Body of pancreas (tissue), 4 donors: ENCODE measurements around the gene TRIML1. TPM values are rescaled to one million over a fixed set of nuclear protein-coding genes. Genes with fewer than 3 reads are reported as not detected.

Experiments used
- ATAC-seq: fragments of 150-250 bp; one replicate; pipeline ENCODE4 v1.9.1; 2016
- DNase-seq, 4 donors: peaks; one replicate each; pipeline ENCODE4 v3.0.0-alpha.2; 2019
- H3K27ac ChIP-seq, 4 donors: fragments of 200-600 bp; sonication (generic); 1 replicate in 3 of 4; 2 replicates in 1 of 4; pipeline versions ENCODE4 v1.5.1 to v1.6.1; 2016 to 2019; ENCODE audit warnings: mild to moderate bottlenecking in 1 of 4, mixed read lengths in 1 of 4, moderate library complexity in 1 of 4
- H3K27me3 ChIP-seq, 2 donors: fragments of 200-600 bp; sonication (generic); one replicate each; pipeline ENCODE4 v1.6.0; 2016; ENCODE audit warnings: mild to moderate bottlenecking in 1 of 2
- H3K36me3 ChIP-seq, 2 donors: fragments of 200-600 bp; sonication (generic); replicated peaks in 1 of 2; 2 replicates each; pipeline ENCODE4 v1.5.1; 2016; ENCODE audit warnings: low read depth in 2 of 2; ENCODE audit not compliant: insufficient read depth in 1 of 2
- H3K4me1 ChIP-seq: fragments of 200-600 bp; sonication (generic); one replicate; pipeline ENCODE4 v1.6.0; 2016
- H3K4me3 ChIP-seq, 2 donors: fragments of 200-600 bp; sonication (generic); 1 replicate in 1 of 2; 2 replicates in 1 of 2; pipeline ENCODE4 v1.5.1; 2016 to 2019
- H3K9me3 ChIP-seq, 3 donors: fragments of 200-600 bp; sonication (generic); 1 replicate in 2 of 3; 2 replicates in 1 of 3; pipeline ENCODE4 v1.5.1; 2016
- POLR2A ChIP-seq, 3 donors: fragments of 450-650 bp; IDR thresholded peaks; one replicate each; pipeline ENCODE4 v1.6.1; 2016; ENCODE audit warnings: antibody characterized with exemption in 3 of 3, mild to moderate bottlenecking in 2 of 3
- WGBS, 2 donors: methylation state at CpG; one replicate each; pipeline ENCODE4 v1.1.5; 2017; 5-methylcytosine and 5-hydroxymethylcytosine counted together
- intact Hi-C: fragments of 100-400 bp; cut with DNase I; formaldehyde crosslinking; loops from one replicate; pipeline ENCODE4 v1.15.1; 2023
- total RNA-seq, 2 donors: library from RNA; depleted of rRNA; stranded (reverse); fragments of >200 nt; gene quantifications; one replicate each; pipeline ENCODE4 v1.1.0, GENCODE V29; 2016
- TF ChIP-seq, protein P1 (sequence below), 7 experiments: fragments of 450-650 bp in 4 of 7; fragments of 200-600 bp in 3 of 7; sonication (generic) in 3 of 7; IDR thresholded peaks; one replicate each; pipeline ENCODE4 v1.5.1; 2016 to 2019; ENCODE audit warnings: antibody characterized with exemption in 7 of 7

TRIML1 gene, protein sequence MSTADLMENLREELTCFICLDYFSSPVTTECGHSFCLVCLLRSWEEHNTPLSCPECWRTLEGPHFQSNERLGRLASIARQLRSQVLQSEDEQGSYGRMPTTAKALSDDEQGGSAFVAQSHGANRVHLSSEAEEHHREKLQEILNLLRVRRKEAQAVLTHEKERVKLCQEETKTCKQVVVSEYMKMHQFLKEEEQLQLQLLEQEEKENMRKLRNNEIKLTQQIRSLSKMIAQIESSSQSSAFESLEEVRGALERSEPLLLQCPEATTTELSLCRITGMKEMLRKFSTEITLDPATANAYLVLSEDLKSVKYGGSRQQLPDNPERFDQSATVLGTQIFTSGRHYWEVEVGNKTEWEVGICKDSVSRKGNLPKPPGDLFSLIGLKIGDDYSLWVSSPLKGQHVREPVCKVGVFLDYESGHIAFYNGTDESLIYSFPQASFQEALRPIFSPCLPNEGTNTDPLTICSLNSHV
- total RNA-seq = not detected

DNA sequence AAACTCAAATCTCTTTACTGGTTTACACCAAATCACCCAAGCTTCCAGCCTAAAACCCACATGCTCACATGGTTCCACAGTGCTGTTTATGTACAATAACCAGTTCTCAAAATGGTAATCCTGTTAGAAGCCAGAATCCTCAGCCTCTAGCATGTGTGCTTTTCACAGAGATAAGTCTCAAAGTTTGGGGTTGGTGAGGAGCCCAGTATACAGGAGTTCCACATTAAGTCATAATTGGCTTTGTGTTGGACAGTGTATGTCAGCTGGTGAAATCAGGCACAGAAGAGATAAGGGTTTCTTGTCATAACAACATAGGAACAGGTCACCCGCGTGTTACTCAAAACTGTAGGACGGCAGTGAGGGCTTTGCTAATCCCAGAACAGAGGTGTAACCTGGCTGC is at the start of gene TRIML1:
TRIML1 (plus strand) TSS at position 301 of the 400 bp plus-strand sequence. CDS start 118 bp downstream, outside the sequence.
- no peaks in the 10 kb centered on the region for H3K4me1 ChIP-seq
- TF ChIP-seq POLR2A (IDR thresholded peaks at IDR 0.05) = no peak
- TF ChIP-seq, protein P1, sequence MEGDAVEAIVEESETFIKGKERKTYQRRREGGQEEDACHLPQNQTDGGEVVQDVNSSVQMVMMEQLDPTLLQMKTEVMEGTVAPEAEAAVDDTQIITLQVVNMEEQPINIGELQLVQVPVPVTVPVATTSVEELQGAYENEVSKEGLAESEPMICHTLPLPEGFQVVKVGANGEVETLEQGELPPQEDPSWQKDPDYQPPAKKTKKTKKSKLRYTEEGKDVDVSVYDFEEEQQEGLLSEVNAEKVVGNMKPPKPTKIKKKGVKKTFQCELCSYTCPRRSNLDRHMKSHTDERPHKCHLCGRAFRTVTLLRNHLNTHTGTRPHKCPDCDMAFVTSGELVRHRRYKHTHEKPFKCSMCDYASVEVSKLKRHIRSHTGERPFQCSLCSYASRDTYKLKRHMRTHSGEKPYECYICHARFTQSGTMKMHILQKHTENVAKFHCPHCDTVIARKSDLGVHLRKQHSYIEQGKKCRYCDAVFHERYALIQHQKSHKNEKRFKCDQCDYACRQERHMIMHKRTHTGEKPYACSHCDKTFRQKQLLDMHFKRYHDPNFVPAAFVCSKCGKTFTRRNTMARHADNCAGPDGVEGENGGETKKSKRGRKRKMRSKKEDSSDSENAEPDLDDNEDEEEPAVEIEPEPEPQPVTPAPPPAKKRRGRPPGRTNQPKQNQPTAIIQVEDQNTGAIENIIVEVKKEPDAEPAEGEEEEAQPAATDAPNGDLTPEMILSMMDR (IDR thresholded peaks at IDR 0.05) = no peak
- intact Hi-C loops = no loop called here
- WGBS, 2 donors = 51 to 77% methylated on average over 3 of the region's 3 CpGs
- H3K4me3 ChIP-seq = no peak within 1 kb of the TSS
- no peaks in the 10 kb centered on the region for H3K9me3 ChIP-seq
- ATAC-seq = no peak
- no peaks in the 10 kb centered on the region for H3K27me3 ChIP-seq
- no peak for DNase-seq
- H3K36me3 ChIP-seq = no peaks in the 10 kb centered on the region
- no peak within 1 kb of the TSS for H3K27ac ChIP-seq

DNA sequence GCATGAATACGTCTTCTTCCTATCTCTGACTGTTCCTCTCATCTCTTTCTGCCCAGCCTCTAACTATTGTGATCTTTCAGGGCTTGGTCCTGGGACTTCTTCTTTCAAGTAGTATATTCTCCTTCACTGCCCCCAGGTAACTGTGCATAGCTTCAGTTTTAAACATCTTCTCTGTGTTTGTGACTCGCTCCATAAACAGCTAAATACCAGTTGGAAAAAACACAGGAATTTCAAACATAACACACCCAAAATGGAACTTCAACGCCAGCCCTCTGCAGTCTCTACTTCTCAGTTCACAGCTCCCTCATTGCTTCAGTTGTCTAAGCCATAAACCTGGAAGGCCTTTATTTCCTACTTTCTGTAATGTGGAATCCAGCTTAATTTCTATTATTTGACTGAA is 46.4 kb upstream of the TRIML1 start:
- Histone ChIP-seq H3K4me3 (no peak overlapping the region), H3K9me3 (no peaks in the 10 kb centered on the region), H3K4me1 (no peaks in the 10 kb centered on the region), H3K27ac (no peak overlapping the region), H3K27me3 (no peaks in the 10 kb centered on the region), H3K36me3 (no peaks in the 10 kb centered on the region)
- ATAC-seq (no peak), DNase-seq (no peak)
- TF ChIP-seq POLR2A (IDR thresholded peaks at IDR 0.05) = no peak
- TF ChIP-seq, protein P1 (IDR thresholded peaks at IDR 0.05) = no peak
- intact Hi-C loops = no loop called here
- WGBS, 2 donors = 74 to 76% methylated on average over 3 of the region's 3 CpGs

DNA sequence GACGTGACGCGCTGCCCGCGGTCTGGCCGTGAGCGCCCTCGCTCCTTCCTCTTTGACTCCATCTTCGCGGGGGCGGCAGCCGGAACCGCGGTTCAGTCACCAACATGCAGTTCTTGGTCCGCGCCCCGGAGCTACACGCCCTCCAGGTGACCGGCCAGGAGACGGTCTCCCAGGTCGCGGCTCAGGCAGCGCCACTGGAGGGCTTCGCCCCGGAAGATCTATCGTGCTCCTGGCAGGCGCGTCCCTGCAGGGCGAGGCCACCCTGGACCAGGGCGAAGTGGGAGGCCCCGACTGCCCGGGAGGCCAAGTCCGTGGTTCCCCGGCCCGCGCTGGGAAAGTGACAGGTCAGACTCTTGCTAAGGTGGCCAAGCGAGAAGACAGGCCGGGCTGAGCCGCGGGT is 32.8 kb upstream of the TRIML1 start:
- no peak for TF ChIP-seq POLR2A (IDR thresholded peaks at IDR 0.05)
- TF ChIP-seq, protein P1 (IDR thresholded peaks at IDR 0.05) = no peak
- no peak for DNase-seq
- no peak for ATAC-seq

DNA sequence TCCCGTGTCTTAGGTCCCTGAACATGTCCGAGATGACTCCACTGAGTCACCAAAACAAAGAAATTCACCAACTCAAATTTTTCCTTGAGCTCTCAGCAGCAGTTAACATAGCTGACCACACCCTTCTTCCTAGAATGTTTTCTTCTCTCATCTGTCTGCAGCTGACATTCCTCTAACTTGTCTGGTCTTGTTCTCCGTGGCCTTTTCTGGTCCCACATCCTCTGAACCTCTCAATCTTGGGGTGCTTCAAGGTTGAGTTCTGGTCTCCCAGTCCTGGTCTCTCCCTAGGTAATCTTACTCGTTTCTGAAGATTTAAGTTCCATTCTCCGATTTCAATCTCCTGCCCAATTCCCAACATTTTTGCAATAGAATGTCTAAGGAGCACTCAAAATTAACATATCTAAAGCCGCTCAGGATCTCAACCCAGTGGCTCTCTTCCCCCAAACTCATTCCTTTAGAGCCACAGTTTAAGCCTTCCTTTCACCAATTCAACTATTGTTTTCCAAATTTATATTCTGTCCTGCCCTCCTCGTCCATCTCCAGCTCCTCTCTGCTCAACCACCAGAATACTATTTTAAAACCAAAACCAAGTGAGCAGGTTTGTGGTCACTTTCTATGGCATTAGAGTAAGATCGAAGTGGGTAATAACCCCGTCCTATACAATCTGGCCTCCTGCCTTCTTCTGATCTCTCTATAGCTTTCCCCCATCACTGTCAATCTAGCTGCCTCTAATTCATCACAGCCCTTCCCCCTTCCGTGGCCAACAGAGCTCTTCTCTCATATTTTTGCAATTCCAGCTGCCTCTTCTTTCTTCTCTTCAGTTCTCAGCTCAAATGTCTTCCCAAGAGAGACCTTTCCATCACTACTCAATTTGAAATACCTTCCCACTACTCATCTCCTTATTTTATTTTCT is 31.1 kb upstream of the TRIML1 start:
- no peaks in the 10 kb centered on the region for H3K36me3 ChIP-seq
- no peak overlapping the region for H3K4me3 ChIP-seq
- no peaks in the 10 kb centered on the region for H3K9me3 ChIP-seq
- H3K27ac ChIP-seq = no peak overlapping the region
- 30 to 34% methylated on average over 10 of the region's 10 CpGs for WGBS, 2 donors
- TF ChIP-seq POLR2A (IDR thresholded peaks at IDR 0.05) = no peak
- TF ChIP-seq, protein P1 (IDR thresholded peaks at IDR 0.05) = no peak
- intact Hi-C loops = no loop called here
- H3K27me3 ChIP-seq = no peaks in the 10 kb centered on the region
- no peaks in the 10 kb centered on the region for H3K4me1 ChIP-seq
- ATAC-seq = no peak
- no peak for DNase-seq

More for the DNA sequence above, 32.8 kb upstream of the TRIML1 start:
- H3K27me3 ChIP-seq = no peaks in the 10 kb centered on the region
- intact Hi-C loops = no loop called here
- no peak overlapping the region for H3K4me3 ChIP-seq
- no peak overlapping the region for H3K27ac ChIP-seq
- no peaks in the 10 kb centered on the region for H3K4me1 ChIP-seq
- H3K9me3 ChIP-seq = no peaks in the 10 kb centered on the region
- H3K36me3 ChIP-seq = no peaks in the 10 kb centered on the region
- 95% methylated on average over 20 to 38 of the region's 40 CpGs for WGBS, 2 donors
